ENCODE results near the gene SMYD4.
A peak's percentile ranks its signal among the peaks of the same experiment; 100 is the strongest.
"Not testable (repeated sequence)": the region's sequence is repeated elsewhere in the genome, so short reads cannot be mapped to it uniquely, and the experiment has no call there.

SMYD4 gene

GRCh38 chr17:1754430-1755112 lies 75.1 kb downstream of the SMYD4 start:
- DNase-seq (no peak), ATAC-seq (no peak)

DNA sequence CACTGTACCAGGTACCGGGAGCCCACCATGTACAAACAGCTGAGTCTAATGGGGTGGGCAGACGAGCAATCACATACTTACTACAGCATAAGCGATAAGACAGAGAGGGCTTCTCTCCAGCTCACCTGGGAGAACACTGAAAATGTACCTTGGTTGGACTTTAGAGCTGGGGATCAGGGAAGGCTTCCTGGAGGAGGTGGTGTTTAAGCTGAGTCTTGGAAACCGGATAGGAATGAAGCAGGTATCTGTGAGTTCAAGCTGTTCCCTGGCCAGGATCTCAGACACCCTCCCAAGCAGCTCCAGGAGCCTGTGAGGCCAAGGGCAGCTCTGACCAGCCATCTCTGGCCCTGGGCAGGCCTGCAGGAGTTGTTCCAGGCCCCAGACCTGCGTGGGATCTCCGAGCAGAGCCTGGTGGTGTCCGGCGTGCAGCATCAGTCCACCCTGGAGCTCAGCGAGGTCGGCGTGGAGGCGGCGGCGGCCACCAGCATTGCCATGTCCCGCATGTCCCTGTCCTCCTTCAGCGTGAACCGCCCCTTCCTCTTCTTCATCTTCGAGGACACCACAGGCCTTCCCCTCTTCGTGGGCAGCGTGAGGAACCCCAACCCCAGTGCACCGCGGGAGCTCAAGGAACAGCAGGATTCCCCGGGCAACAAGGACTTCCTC lies 75.8 kb downstream of the SMYD4 start:
- DNase-seq (no peak), ATAC-seq (no peak)

DNA sequence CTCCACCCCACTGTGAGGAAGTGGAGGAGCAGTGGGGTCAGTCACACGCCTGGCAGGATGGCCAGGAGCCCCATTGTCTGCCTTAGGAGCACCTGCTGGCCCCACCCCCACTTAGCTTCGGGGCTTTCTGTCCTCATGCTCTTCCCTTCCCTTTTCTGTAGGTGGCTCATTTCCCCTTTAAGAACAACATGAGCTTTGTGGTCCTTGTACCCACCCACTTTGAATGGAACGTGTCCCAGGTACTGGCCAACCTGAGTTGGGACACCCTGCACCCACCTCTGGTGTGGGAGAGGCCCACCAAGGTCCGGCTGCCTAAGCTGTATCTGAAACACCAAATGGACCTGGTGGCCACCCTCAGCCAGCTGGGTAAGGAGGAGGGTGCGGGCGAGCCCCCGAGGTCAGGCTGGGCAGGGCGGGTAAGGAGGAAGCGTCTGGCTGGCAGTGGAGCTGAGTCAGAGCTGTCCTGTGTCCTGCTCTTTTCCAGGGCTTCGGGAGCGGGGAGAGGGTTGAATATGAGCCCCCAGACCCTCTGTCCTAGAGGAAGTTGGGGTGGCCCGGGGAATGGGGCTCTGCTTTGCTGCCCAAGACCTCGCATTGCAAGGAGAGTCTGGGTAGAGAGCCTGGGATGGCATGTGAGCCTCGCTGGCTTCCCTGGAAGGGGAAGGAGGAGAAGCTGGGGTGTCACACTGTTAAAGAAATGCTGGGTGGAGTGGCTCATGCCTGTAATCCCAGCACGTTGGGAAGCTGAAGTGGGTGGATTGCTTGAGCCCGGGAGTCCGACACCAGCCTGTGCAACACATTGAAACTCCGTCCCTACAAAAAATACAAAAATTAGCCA lies 77.1 kb downstream of the SMYD4 start:
- DNase-seq (no peak), ATAC-seq (peak; percentile 23)

GRCh38 chr17:1750628-1751027 lies 79.1 kb downstream of the SMYD4 start:
- no peak for DNase-seq
- no peak for ATAC-seq

DNA sequence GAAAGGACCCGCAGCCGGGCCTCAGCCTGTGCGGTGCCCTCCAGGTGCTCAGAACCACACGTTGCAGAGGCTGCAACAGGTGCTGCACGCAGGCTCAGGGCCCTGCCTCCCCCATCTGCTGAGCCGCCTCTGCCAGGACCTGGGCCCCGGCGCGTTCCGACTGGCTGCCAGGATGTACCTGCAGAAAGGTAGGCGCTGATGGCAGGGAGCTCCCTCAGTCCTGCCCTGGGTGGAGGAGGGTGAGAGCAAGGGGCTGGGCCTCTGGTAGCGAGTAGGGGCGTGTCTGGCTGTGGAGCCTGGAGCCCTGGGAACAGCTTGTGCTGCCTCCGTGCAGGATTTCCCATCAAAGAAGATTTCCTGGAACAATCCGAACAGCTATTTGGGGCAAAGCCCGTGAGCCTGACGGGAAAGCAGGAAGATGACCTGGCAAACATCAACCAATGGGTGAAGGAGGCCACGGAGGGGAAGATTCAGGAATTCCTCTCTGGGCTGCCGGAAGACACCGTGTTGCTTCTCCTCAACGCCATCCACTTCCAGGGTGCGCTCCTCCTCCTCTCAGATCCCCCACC lies 82.6 kb downstream of the SMYD4 start:
- DNase-seq (no peak), ATAC-seq (no peak)

- DNase-seq (no peak), ATAC-seq (no peak)
These were observed 84.1 kb downstream of the SMYD4 start for GRCh38 chr17:1745513-1746020.

DNA sequence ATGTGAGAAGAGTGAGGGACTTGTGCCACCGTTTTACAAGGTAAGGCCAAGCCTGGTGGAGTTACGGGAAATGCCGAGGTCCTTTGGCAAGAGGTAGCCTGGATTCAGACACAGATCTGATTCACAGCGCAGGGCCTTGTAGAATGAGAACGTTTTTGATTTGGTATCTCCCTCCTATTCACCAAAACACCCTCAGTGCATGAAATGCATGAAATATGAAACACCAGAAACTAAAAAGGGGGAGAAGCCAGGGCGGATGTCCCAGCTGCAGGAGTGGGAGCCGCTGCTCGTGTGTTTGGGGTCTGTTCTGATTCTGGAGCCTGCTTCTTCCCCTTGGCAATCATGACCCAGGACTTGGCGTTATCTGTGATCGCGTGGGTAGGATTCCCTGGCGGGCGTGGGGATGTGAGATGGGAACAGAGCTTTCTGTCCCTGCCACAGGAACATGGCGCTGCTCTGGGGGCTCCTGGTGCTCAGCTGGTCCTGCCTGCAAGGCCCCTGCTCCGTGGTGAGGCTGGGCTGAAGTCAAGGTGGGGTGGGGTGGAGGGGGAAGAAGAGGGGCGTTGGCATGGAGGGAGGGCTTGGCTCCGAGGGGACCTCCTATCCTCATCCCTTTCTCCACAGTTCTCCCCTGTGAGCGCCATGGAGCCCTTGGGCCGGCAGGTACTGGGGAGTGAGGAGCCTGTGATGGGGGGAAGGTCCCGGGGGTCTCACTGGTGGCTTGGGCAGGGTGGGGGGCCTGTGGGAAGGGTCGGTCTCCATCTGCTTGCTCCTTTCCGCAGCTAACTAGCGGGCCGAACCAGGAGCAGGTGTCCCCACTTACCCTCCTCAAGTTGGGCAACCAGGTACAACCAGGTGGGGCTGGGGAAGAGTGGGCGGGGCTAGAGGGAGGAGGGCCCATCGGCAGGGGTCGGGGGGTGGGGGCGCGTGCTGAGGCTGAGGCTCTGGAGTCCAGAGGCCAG lies 84.9 kb downstream of the SMYD4 start:
- ATAC-seq (no peak), DNase-seq (no peak)

DNA sequence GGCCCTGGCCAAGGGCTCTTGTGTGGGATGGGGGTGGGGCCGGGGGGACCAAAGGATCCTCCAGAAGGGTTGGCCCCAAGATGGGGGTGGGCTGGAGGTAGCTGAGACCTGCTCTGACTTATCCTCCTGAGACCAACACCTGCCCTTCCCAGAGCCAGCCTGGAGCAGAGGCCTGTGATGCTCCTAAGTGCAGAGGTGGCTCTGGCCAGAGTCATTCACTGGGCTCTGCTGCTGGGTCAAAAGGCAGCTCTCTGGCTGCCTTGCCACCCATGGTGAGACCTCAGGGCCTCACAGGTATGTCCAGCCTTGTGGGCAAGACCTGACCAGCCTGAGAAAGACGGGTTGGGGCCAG lies 86.6 kb downstream of the SMYD4 start:
- ATAC-seq (no peak), DNase-seq (no peak)

DNA sequence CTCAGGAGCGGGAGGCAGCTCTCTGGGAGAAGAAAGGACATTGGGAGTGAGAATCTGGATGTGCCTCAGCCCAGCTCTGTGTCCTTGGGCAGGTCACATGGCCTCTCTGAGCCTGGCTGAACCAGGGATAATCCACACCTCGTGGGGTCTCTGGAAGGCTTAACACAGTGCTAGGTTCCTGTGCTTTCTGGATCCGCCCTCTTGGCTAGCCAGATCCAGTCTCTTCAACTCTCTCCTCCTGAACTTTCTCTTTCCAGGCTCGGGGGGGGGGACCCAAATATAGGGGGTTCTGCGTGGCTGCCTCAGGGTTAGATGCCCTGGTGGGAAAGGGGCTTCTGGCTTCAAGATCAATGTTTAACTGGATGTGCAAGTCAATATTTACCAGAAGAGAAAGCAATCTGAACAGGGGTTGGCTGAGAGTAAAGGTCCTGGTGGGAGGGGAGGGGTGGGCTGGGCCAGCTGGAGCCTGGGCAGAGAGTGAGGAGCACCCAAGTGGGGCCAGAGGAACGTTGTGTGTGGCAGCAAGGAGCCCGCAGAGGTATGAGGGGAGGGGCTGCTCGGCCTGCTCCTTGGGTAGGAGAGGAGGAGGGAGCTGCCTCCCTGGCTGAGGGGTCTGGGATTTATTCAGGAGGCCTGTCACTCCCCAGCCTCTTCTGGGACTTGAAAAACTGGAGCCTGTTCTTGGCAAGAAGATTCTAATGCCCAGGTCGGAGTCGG lies 87.2 kb downstream of the SMYD4 start, which contains the start of gene SERPINF2:
TSS of gene SERPINF2 (plus strand) at position 501 of the 717 bp plus-strand sequence. CDS start 2,125 bp downstream, outside the sequence.
- DNase-seq (no peak), ATAC-seq (no peak)

DNA sequence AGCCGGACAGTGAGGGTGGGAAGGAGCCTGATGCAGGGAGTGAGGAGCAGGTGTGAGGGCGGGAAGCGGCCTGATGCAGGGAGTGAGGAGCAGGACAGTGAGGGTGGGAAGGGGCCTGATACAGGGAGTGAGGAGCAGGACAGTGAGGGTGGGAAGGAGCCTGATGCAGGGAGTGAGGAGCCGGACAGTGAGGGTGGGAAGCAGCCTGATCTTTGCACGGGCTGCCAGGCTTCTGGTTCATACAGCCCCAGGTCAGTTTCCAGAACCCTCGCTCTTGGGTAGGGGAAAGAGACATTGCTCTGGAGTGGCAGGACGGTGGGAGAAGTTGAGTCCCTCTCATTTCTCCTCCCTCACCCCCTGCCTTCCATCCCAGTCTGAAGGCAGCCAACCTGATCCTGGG lies 87.8 kb downstream of the SMYD4 start:
- ATAC-seq, DNase-seq: not testable (repeated sequence)

DNA sequence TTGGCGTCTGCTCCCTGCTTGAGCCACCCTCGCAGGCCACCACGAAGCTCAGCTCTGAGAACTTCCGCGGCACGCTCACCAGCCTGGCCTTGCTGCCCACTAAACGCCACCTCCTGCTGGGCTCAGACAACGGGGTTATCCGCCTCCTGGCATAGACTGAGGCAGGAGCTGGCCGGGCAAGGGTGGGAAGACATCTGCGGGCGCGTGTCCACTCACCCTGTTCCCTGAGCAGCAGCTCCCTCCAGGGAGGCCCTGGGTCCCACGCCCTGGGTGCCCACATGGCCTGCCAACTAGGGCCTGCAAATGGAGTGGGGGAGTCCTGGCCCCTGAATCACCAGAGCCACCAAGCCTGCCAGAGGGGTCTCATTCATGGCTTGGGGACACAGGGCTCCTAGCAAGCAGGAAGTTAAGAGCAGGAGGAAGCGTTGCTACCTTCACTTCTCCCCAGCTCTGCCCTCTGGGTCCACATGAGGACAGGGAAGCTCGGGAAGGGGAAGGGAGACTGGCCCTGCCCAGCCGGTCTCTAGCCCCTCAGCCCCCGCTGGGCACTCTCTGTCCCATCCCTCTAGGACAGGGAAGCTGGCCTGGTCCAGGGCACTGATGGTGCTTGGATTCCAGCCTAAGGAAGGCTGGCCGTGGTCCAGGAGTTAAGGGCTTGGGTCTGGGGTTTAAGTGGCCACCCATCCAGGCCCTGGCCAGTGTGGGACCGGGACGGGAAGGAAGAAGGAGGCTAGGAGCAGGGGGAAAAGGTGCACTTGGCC lies 92.0 kb downstream of the SMYD4 start:
- ATAC-seq: no peak
- DNase-seq: no peak

- ATAC-seq (peak; percentile 63), DNase-seq (peak; percentile 70)
These were observed 93.1 kb downstream of the SMYD4 start for GRCh38 chr17:1736348-1737281.

DNA sequence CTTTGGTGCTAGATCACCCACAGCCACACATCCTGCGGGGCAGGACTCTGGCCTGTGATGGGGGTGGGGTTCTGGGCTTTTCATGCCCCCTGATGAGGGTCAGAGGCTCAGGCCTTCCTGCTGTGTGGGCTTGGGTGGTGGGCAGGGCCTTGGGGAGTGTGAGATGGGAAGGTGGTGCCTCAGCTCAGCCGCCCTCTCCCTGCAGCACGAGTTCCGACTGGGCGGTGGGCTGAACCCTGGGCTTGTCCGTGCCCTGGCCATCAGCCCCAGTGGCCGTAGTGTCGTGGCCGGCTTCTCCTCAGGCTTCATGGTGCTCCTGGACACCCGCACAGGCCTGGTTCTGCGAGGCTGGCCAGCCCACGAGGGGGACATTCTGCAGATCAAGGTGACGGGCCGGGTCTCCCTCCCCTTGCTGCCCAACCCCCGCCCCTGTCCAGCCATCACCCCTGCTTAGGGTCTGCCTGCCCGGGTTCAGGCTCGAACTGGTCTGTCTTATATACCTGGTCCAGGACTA lies 93.8 kb downstream of the SMYD4 start:
- ATAC-seq (no peak), DNase-seq (no peak)

DNA sequence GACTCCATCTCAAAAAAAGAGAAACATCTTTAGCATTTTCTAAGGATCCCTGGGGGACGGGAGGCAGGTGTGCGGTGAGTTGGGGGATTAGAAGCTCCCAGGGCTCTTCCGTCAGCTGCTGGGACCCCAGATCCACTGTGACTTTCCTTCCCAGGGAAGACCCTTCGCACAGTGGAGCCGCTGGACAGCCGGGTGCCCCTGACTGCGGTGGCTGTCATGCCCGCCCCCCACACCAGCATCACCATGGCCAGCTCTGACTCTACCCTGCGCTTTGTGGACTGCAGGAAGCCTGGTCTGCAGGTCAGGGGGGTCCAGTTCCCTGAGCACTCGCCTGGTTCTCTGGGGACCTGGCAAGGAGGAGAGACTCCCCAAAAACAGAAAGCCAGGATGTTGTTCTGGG lies 94.3 kb downstream of the SMYD4 start:
- ATAC-seq (no peak), DNase-seq (no peak)

DNA sequence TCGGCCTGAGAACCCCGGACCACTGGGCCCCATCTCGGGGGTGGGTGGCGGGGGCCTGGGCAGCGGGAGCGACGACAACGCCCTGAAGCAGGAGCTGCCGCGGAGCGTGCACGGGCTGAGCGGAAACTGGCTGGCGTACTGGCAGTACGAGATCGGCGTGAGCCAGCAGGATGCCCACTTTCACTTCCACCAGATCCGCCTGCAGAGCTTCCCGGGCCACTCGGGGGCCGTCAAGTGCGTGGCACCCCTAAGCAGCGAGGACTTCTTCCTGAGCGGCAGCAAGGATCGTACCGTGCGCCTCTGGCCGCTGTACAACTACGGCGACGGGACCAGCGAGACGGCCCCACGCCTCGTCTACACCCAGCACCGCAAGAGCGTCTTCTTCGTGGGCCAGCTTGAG lies 95.9 kb downstream of the SMYD4 start:
- ATAC-seq (no peak), DNase-seq (no peak)

- ATAC-seq (no peak), DNase-seq (no peak)
These were observed 96.8 kb downstream of the SMYD4 start for GRCh38 chr17:1732833-1733321.

- ATAC-seq (no peak), DNase-seq (no peak)
These were observed 97.4 kb downstream of the SMYD4 start for GRCh38 chr17:1732241-1732832.

DNA sequence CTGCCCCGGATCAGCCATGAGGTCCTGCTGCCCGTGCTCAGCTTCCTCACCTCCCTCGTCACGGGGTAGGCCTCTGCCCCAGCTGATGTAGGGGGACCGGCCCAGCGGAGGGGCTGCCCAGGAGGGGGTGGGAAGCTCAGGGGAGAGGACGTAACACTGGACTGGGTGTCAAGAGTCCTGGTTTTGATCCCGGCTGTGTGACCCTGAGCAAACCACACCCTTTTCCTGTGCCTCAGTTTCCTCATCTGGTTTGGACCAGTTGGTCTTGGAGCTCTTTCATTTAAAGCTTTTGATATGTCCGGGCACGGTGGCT lies 98.6 kb downstream of the SMYD4 start:
- DNase-seq (no peak), ATAC-seq (no peak)
